AG04450 (cell line): ENCODE measurements around the gene UBXN10. TPM values are rescaled to one million over a fixed set of nuclear protein-coding genes. Genes with fewer than 3 reads are reported as not detected.
A peak's percentile ranks its signal among the peaks of the same experiment; 100 is the strongest.

Experiments used
- CTCF ChIA-PET: fragments of 300-600, 350-600 bp; formaldehyde crosslinking; extraction: SDS; loops from one replicate; lab custom pipeline; 2022; ENCODE audit warnings: antibody characterized with exemption, inconsistent platforms; lab: Charles Lee
- POLR2A ChIA-PET: fragments of 350-600 bp; formaldehyde crosslinking; extraction: SDS; loops from one replicate; lab custom pipeline; 2021; ENCODE audit warnings: antibody characterized with exemption, inconsistent platforms; lab: Yijun Ruan, JAX
- DNase-seq: peaks from one replicate; pipeline ENCODE4 v3.0.0-alpha.2; 2011; ENCODE audit warnings: low read depth, low spot score
- H3K27ac ChIP-seq: one replicate; pipeline ENCODE4 v1.5.1; 2012; ENCODE audit warnings: low read depth, low read length, control low read depth
- H3K27me3 ChIP-seq: one replicate; pipeline ENCODE4 v1.6.0; 2012; ENCODE audit warnings: low read length; ENCODE audit not compliant: control insufficient read depth, insufficient read depth
- H3K4me3 ChIP-seq: 2 replicates; pipeline ENCODE4 v1.5.1; 2011; ENCODE audit warnings: mild to moderate bottlenecking, low read depth, low read length, control low read depth
- H3K9me3 ChIP-seq: 2 replicates; pipeline ENCODE4 v1.5.1; 2012; ENCODE audit warnings: low read length; ENCODE audit not compliant: control insufficient read depth, insufficient read depth
- CTCF ChIP-seq: IDR thresholded peaks from 2 replicates; pipeline ENCODE4 v1.5.1; 2011; ENCODE audit warnings: low read depth, low read length, control low read depth, inconsistent platforms
- polyA plus RNA-seq: library from polyadenylated mRNA; depleted of rRNA; stranded (reverse); fragments of >200 nt; gene quantifications from 2 replicates; pipeline ENCODE4 v1.2.3, GENCODE V29; 2011

The UBXN10 gene
- polyA plus RNA-seq, 1 experiment = not detected

- CTCF ChIA-PET = interaction anchor here (0.6 to 3.0 kb wide), 12 partner anchors 9 to 261 kb away, joined by 3 to 21 read pairs (median 3); no protein-coding TSS in a partner anchor
- TF ChIP-seq CTCF = peak; percentile 55
- H3K27ac ChIP-seq = no peak overlapping the region
- POLR2A ChIA-PET = no interaction called here
- no peaks in the 10 kb centered on the region for H3K9me3 ChIP-seq
- DNase-seq = no peak
- peaks cover 40% of the 10 kb centered on the region for H3K27me3 ChIP-seq
- no peak overlapping the region for H3K4me3 ChIP-seq
These were observed 47.5 kb downstream of the UBXN10 start for GRCh38 chr1:20233394-20233793.

GRCh38 chr1:20233866-20234265 is 48.0 kb downstream of the UBXN10 start:
- no peak for TF ChIP-seq CTCF
- H3K4me3 ChIP-seq = no peak overlapping the region
- ChIA-PET CTCF (interaction anchor here (0.6 to 3.0 kb wide), 11 partner anchors 9 to 260 kb away, joined by 3 to 21 read pairs (median 3); no protein-coding TSS in a partner anchor), POLR2A (no interaction called here)
- H3K27ac ChIP-seq = no peak overlapping the region
- H3K27me3 ChIP-seq = peaks cover 38% of the 10 kb centered on the region
- no peak for DNase-seq
- no peaks in the 10 kb centered on the region for H3K9me3 ChIP-seq

GRCh38 chr1:20234788-20235535 is 49.1 kb downstream of the UBXN10 start:
- POLR2A ChIA-PET = no interaction called here
- Histone ChIP-seq H3K27me3 (peaks cover 34% of the 10 kb centered on the region), H3K4me3 (no peak overlapping the region), H3K9me3 (no peaks in the 10 kb centered on the region), H3K27ac (no peak overlapping the region)
- TF ChIP-seq CTCF = no peak
- CTCF ChIA-PET = interaction anchor here (0.7 to 3.0 kb wide), 10 partner anchors 8 to 1158 kb away, joined by 3 to 21 read pairs (median 3); no protein-coding TSS in a partner anchor
- DNase-seq = no peak

- Histone ChIP-seq H3K4me3 (no peak overlapping the region), H3K27ac (no peak overlapping the region), H3K27me3 (peaks cover 36% of the 10 kb centered on the region), H3K9me3 (no peaks in the 10 kb centered on the region; the same call in 1 of the 2 replicates)
- no peak for DNase-seq
- POLR2A ChIA-PET = no interaction called here
- CTCF ChIA-PET = interaction anchor here (3.7 kb wide), 1 partner anchor 25 kb away, joined by 22 read pairs; no protein-coding TSS in a partner anchor
- TF ChIP-seq CTCF = no peak
These were observed 51.8 kb downstream of the UBXN10 start for GRCh38 chr1:20237646-20238045.

- ChIA-PET CTCF (no interaction called here), POLR2A (no interaction called here)
- Histone ChIP-seq H3K27me3 (peaks cover 29% of the 10 kb centered on the region), H3K4me3 (no peak overlapping the region), H3K9me3 (no peaks in the 10 kb centered on the region; the same call in 1 of the 2 replicates), H3K27ac (no peak overlapping the region)
- no peak for DNase-seq
- TF ChIP-seq CTCF = no peak
These were observed 54.1 kb downstream of the UBXN10 start for GRCh38 chr1:20240012-20240411.
